Stimulated activated CD8-positive, alpha-beta memory T cell treated with anti-CD3 and anti-CD28 coated beads, Interleukin-7, amount 100 ng/mL, for 1 hour (primary cell): ENCODE data around the gene TSPAN12.

ENCODE experiments used
- DNase-seq, 2 donors: peaks; one replicate each; pipeline ENCODE4 v3.0.0-alpha.2; 2020; ENCODE audit warnings: low read depth in 2 of 2

TSPAN12 gene

DNA sequence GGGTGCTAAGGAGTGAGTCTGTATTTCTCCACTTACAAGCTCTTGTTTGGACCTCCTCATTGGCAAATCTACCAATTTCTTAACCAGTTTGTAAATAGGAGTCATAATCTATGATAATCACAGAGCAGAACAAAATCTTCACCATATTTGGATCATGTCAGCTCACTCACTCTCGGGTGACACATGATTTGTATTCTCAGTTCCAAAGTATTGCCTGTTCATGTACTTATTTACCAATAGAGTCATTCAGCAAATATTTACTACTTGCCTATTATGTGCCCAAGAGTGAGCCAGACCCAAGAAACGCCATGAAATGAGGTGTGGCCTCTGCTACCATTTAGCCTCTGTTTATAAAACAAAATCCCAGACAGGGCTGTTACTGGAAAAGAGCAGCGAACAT, 114.8 kb downstream of the TSPAN12 start:
- DNase-seq = no peak

DNA sequence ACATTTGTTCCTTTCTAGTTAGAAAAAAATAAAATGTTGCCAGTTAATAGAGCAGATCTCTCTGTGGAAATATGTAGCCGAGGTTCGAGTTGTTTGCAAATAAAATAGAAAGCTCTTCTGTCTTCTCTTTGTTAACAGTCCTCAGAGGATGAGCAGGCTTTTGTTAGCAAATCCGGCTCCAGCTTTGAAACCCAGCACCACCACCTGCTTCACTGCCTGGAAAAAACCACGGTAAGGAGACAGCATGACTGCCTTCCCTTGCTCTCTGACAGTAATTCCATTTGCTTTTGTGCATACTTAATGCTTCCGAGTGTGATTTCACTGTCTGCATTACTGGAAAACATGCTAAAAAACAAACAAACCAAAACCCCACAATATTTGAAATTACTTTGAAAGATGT, 115.6 kb downstream of the TSPAN12 start:
- no peak for DNase-seq

DNA sequence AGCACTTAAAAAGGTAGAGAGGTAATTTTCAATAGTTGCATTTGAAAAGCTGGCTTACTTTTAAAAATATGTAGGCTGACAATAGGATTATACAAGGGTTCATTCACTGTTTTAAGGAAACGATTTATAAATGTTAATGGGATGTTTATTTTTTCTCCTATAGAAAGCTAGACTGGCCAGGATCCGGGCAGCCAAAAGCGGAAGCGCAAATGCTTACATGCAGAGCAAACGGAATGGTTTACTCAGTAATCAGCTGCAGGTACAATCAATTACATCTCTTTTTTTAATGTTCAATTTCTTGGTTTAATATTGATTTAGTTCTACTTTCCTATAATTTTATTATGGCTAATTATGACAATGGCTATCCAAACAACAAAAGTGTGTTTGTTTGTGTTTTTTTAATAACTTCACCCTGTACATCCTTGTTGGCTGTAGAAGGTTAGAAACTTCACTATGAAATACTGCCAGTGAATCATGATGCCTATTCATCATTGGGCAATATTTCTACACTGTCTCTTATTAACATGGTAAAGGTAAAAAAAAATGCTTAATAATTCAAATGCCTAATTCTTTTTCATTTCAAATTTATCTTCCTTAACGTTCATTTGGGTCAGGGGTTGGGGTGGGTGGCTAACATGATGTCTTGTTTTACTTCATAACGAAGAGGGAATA, 116.4 kb downstream of the TSPAN12 start:
- no peak for DNase-seq

DNA sequence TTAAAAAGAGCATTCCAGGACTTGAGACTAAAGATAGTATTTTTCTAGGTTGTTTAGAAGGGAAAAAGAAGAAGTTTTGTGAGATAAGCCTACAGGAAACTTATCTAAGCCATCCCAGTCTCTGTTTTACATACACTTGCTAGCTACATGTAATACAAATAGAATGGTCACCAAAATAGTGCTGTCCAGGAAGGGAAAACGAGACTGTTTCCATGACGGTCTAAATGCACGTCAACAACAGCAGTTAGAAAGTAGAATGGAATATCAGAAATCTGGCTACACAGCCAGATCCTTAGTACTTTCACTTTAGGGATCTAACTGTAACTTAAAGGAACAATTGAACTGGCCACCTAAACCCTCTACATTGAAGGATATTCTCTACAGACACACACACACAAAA, 117.6 kb downstream of the TSPAN12 start:
- no peak for DNase-seq

DNA sequence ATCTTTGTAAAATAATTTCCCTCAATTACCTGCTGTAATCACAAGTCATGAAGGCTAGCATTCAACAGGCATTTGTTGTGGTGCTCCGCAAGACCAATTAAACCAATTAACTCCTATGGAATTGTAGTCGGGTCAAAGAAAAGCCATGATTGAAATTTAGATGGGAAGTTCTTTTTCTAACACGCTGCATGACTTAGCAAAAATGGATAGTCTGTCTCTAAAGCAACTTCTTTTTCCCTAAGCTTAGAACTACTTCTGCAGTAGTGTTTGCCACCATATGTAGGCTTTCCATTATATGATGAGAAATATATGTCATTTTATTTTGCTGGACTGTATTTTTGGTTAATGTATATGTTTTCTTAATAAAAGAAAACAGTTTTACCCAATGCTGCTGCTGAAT, 119.1 kb downstream of the TSPAN12 start:
- no peak for DNase-seq
